IMR-90 (cell line): ENCODE results near the gene CDKN3.

Experiments used
- BHLHE40 ChIP-seq: fragments of 150-350 bp; IDR thresholded peaks from 2 replicates; pipeline ENCODE4 v1.6.1; 2016; ENCODE audit warnings: mild to moderate bottlenecking, low read depth, low read length
- CHD1 ChIP-seq: IDR thresholded peaks from 2 replicates; pipeline ENCODE4 v1.6.1; 2012; ENCODE audit warnings: low read depth, low read length, improper control_type of control experiment
- FOS ChIP-seq: fragments of 150-350 bp; IDR thresholded peaks from 2 replicates; pipeline ENCODE4 v1.6.1; 2016; ENCODE audit warnings: low read depth, low read length
- MXI1 ChIP-seq: IDR thresholded peaks from 2 replicates; pipeline ENCODE4 v1.6.1; 2012; ENCODE audit warnings: low read depth, mild to moderate bottlenecking, low read length, moderate library complexity, borderline replicate concordance
- POLR2A ChIP-seq: IDR thresholded peaks from 2 replicates; pipeline ENCODE4 v1.6.1; 2012; ENCODE audit warnings: mild to moderate bottlenecking, low read depth, low read length
- RAD21 ChIP-seq: IDR thresholded peaks from 2 replicates; pipeline ENCODE4 v1.6.1; 2012; ENCODE audit warnings: low read length, improper control_type of control experiment
- RCOR1 ChIP-seq: IDR thresholded peaks from 2 replicates; pipeline ENCODE4 v1.6.1; 2012; ENCODE audit warnings: mild to moderate bottlenecking, low read length, improper control_type of control experiment; ENCODE audit not compliant: insufficient replicate concordance
- RFX5 ChIP-seq: IDR thresholded peaks from 2 replicates; pipeline ENCODE4 v1.8.0; 2012; ENCODE audit warnings: low read depth, mild to moderate bottlenecking, low read length, moderate library complexity
- TF ChIP-seq, protein P1 (sequence below): conservative IDR thresholded peaks from 2 replicates; pipeline ENCODE4 v1.5.1; 2012; ENCODE audit warnings: mild to moderate bottlenecking, low read depth, low read length, improper control_type of control experiment
- TF ChIP-seq, protein P2 (sequence below): fragments of 150-350 bp; IDR thresholded peaks from 2 replicates; pipeline ENCODE4 v1.6.1; 2016; ENCODE audit warnings: low read depth, mild to moderate bottlenecking, low read length, moderate library complexity, borderline replicate concordance
- TF ChIP-seq, protein P3 (sequence below): fragments of 150-350 bp; IDR thresholded peaks from 2 replicates; pipeline ENCODE4 v1.6.1; 2017; ENCODE audit warnings: mild to moderate bottlenecking, antibody characterized with exemption, low read length, low read depth

DNA sequence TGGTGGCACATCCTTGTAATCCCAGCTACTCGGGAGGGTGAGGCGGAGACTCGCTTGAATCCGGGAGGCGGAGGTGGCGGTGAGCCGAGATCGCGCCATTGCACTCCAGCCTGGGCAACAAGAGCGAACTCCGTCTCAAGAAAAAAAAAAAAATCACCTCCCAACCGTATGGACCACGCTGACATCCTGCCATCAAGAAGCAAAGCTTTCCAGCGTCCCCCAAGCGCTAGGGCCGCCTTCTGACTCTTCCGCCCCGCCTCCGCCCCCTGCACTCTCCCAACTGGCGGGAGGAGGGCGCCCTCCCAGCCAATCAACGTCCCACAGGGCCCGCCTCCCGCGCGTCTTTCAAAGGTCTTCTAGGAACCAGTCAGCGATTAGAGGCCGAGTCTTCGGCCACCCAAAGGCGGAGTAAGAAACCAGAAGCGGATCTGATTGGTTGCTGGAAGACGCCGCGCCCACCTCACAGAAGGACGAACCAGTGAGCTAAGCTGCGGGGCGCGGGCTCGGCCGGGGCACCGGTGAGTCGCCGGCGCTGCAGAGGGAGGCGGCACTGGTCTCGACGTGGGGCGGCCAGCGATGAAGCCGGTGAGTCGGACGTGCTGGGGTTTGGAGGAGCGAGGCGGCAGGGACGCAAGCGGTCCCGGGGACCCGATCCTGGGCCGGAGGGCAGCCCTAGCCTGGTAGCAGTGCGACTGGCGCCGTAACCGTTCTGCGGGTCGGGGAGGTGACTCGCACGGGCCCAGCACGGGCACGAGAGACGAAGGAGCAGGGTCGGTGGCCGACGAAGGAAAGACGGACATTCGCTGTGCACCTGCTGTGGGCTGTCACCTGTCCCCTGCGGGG is at the start of gene CDKN3:
- TF ChIP-seq, protein P1, sequence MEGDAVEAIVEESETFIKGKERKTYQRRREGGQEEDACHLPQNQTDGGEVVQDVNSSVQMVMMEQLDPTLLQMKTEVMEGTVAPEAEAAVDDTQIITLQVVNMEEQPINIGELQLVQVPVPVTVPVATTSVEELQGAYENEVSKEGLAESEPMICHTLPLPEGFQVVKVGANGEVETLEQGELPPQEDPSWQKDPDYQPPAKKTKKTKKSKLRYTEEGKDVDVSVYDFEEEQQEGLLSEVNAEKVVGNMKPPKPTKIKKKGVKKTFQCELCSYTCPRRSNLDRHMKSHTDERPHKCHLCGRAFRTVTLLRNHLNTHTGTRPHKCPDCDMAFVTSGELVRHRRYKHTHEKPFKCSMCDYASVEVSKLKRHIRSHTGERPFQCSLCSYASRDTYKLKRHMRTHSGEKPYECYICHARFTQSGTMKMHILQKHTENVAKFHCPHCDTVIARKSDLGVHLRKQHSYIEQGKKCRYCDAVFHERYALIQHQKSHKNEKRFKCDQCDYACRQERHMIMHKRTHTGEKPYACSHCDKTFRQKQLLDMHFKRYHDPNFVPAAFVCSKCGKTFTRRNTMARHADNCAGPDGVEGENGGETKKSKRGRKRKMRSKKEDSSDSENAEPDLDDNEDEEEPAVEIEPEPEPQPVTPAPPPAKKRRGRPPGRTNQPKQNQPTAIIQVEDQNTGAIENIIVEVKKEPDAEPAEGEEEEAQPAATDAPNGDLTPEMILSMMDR, result peak; percentile 45
- peak; percentile 83 for TF ChIP-seq POLR2A
- no peak for TF ChIP-seq RCOR1
- peak; percentile 79 for TF ChIP-seq MXI1
- TF ChIP-seq RFX5, result no peak
- TF ChIP-seq, protein P2, sequence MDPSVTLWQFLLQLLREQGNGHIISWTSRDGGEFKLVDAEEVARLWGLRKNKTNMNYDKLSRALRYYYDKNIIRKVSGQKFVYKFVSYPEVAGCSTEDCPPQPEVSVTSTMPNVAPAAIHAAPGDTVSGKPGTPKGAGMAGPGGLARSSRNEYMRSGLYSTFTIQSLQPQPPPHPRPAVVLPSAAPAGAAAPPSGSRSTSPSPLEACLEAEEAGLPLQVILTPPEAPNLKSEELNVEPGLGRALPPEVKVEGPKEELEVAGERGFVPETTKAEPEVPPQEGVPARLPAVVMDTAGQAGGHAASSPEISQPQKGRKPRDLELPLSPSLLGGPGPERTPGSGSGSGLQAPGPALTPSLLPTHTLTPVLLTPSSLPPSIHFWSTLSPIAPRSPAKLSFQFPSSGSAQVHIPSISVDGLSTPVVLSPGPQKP, result no peak
- no peak for TF ChIP-seq CHD1
- TF ChIP-seq RAD21, result no peak
- 0 out of 2 replicates have a peak, but pooled peaks have one; percentile 26 for TF ChIP-seq BHLHE40
- TF ChIP-seq FOS, result peak; percentile 52; the same call in 1 of the 2 replicates
- TF ChIP-seq, protein P3, sequence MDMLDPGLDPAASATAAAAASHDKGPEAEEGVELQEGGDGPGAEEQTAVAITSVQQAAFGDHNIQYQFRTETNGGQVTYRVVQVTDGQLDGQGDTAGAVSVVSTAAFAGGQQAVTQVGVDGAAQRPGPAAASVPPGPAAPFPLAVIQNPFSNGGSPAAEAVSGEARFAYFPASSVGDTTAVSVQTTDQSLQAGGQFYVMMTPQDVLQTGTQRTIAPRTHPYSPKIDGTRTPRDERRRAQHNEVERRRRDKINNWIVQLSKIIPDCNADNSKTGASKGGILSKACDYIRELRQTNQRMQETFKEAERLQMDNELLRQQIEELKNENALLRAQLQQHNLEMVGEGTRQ, result no peak
